HCT116 (cell line): Measurements from ENCODE around the gene MAPK8. TPM values are rescaled to one million over a fixed set of nuclear protein-coding genes. Genes with fewer than 3 reads are reported as not detected.

Source experiments
- ATAC-seq: fragments of 200-7000 bp; cut with Tn5 transposase; 2 replicates; pipeline ENCODE4 v1.9.1; 2020; ENCODE audit warnings: mild to moderate bottlenecking, moderate library complexity
- BruUV-seq: library from RNA; stranded (reverse); fragments of 400-500 nt; replicated peaks from 2 replicates; lab custom pipeline; 2021; lab: Mats Ljungman, UMichigan
- CTCF ChIA-PET: fragments of 300-600 bp; sonication (Branson Sonifier 250); formaldehyde crosslinking; loops from one replicate; lab custom pipeline; 2021; ENCODE audit warnings: antibody characterized with exemption; lab: Charles Lee
- POLR2A ChIA-PET: fragments of 300-600, 350-600 bp; sonication (Branson Sonifier 250); formaldehyde crosslinking; loops from one replicate; lab custom pipeline; 2021; ENCODE audit warnings: antibody characterized with exemption; lab: Charles Lee
- RAD21 ChIA-PET, 2 experiments: fragments of 300-600 bp; sonication (Branson Sonifier 250); formaldehyde crosslinking; loops; one replicate each; lab custom pipeline; 2023; ENCODE audit warnings: low total read pairs in 2 of 2; ENCODE audit not compliant: uncharacterized antibody in 2 of 2, unreplicated experiment in 2 of 2, low non-redundant PET in 1 of 2; lab: Charles Lee
- DNase-seq: peaks from one replicate; pipeline ENCODE4 v3.0.0-alpha.2; 2010; ENCODE audit warnings: low read depth, low spot score
- H2AFZ ChIP-seq: fragments of 200-600 bp; shearing (Covaris generic), sonication (generic); 2 replicates; pipeline ENCODE4 v1.6.1; 2017; ENCODE audit warnings: low read depth, mixed run types, mixed read lengths, antibody characterized with exemption, low read length; ENCODE audit not compliant: poor library complexity, severe bottlenecking
- H3K27ac ChIP-seq: 2 replicates; pipeline ENCODE4 v1.5.1; 2012; ENCODE audit warnings: low read depth, low read length
- H3K27me3 ChIP-seq: fragments of 200-600 bp; sonication (generic); 2 replicates; pipeline ENCODE4 v1.6.1; 2016; ENCODE audit warnings: mixed run types, low read length, mixed read lengths; ENCODE audit not compliant: insufficient read depth
- H3K36me3 ChIP-seq, 2 experiments: fragments of 200-500 bp in 1 of 2; fragments of 200-600 bp in 1 of 2; sonication (Bioruptor generic) in 1 of 2; sonication (generic) in 1 of 2; 2 replicates each; pipeline versions ENCODE4 v1.5.1 to v1.6.1; 2014 to 2016; ENCODE audit warnings: low read length in 2 of 2, inconsistent platforms in 1 of 2, mixed read lengths in 1 of 2, mixed run types in 1 of 2; ENCODE audit not compliant: insufficient read depth in 2 of 2, control insufficient read depth in 1 of 2
- H3K4me1 ChIP-seq, 2 experiments: fragments of 200-600 bp in 1 of 2; sonication (generic) in 1 of 2; 2 replicates each; pipeline versions ENCODE4 v1.5.1 to v1.6.1; 2012 to 2017; ENCODE audit warnings: low read length in 2 of 2, inconsistent platforms in 1 of 2, mild to moderate bottlenecking in 1 of 2, mixed read lengths in 1 of 2, mixed run types in 1 of 2, moderate library complexity in 1 of 2; ENCODE audit not compliant: insufficient read depth in 2 of 2, control insufficient read depth in 1 of 2
- H3K4me2 ChIP-seq: fragments of 200-600 bp; sonication (generic); 2 replicates; pipeline ENCODE4 v1.6.1; 2017; ENCODE audit warnings: mixed run types, low read length, mixed read lengths
- H3K4me3 ChIP-seq, 2 experiments: fragments of 200-600 bp in 1 of 2; sonication (generic) in 1 of 2; replicated peaks in 1 of 2; 2 replicates each; pipeline ENCODE4 v1.5.1; 2011 to 2016; ENCODE audit warnings: low read length in 2 of 2, control low read depth in 1 of 2, low read depth in 1 of 2, mild to moderate bottlenecking in 1 of 2, mixed read lengths in 1 of 2, mixed run types in 1 of 2
- H3K79me2 ChIP-seq: fragments of 200-600 bp; sonication (generic); 2 replicates; pipeline ENCODE4 v1.6.1; 2017; ENCODE audit warnings: mild to moderate bottlenecking, mixed run types, low read length, moderate library complexity, mixed read lengths; ENCODE audit not compliant: insufficient read depth
- H3K9ac ChIP-seq: fragments of 200-600 bp; sonication (generic); 2 replicates; pipeline ENCODE4 v1.6.1; 2016; ENCODE audit warnings: low read length, mixed read lengths
- H3K9me2 ChIP-seq: fragments of 200-600 bp; sonication (generic), shearing (Covaris generic); 2 replicates; pipeline ENCODE4 v1.6.1; 2017; ENCODE audit warnings: mixed run types, mild to moderate bottlenecking, moderate library complexity; ENCODE audit not compliant: insufficient read depth
- H3K9me3 ChIP-seq, 2 experiments: fragments of 200-500 bp in 1 of 2; fragments of 200-600 bp in 1 of 2; sonication (Bioruptor generic) in 1 of 2; sonication (generic) in 1 of 2; 2 replicates each; pipeline ENCODE4 v1.6.1; 2014 to 2017; ENCODE audit warnings: low read length in 2 of 2, mixed read lengths in 2 of 2, inconsistent platforms in 1 of 2, low read depth in 1 of 2, mild to moderate bottlenecking in 1 of 2, mixed run types in 1 of 2, moderate library complexity in 1 of 2; ENCODE audit not compliant: control insufficient read depth in 1 of 2, insufficient read depth in 1 of 2
- H4K20me1 ChIP-seq: fragments of 200-600 bp; sonication (generic), shearing (Covaris generic); 2 replicates; pipeline ENCODE4 v1.6.1; 2017; ENCODE audit warnings: mixed run types, mild to moderate bottlenecking, moderate library complexity; ENCODE audit not compliant: insufficient read depth
- ATF3 ChIP-seq: IDR thresholded peaks from 2 replicates; pipeline ENCODE4 v1.6.1; 2012
- CBX3 ChIP-seq: IDR thresholded peaks from 2 replicates; pipeline ENCODE4 v1.6.1; 2012; ENCODE audit warnings: low read depth
- CEBPB ChIP-seq: IDR thresholded peaks from 2 replicates; pipeline ENCODE4 v1.6.1; 2012; ENCODE audit warnings: low read depth
- EGR1 ChIP-seq: IDR thresholded peaks from 2 replicates; pipeline ENCODE4 v1.6.1; 2012; ENCODE audit warnings: low read depth
- EZH2 ChIP-seq: fragments of 200-600 bp; sonication (generic); IDR thresholded peaks from 2 replicates; pipeline ENCODE4 v1.6.1; 2017; ENCODE audit warnings: antibody characterized with exemption, mixed run types
- FOSL1 ChIP-seq: IDR thresholded peaks from 2 replicates; pipeline ENCODE4 v1.6.1; 2012; ENCODE audit warnings: low read depth
- POLR2AphosphoS5 ChIP-seq: IDR thresholded peaks from 2 replicates; pipeline ENCODE4 v1.6.1; 2011; ENCODE audit warnings: mild to moderate bottlenecking, low read depth, low read length, moderate library complexity
- RAD21 ChIP-seq: IDR thresholded peaks from 2 replicates; pipeline ENCODE4 v1.6.1; 2012; ENCODE audit warnings: low read depth, mild to moderate bottlenecking
- REST ChIP-seq: IDR thresholded peaks from 2 replicates; pipeline ENCODE4 v1.6.1; 2012; ENCODE audit warnings: low read depth
- SRF ChIP-seq: IDR thresholded peaks from 2 replicates; pipeline ENCODE4 v1.6.1; 2012; ENCODE audit warnings: low read depth
- TCF7L2 ChIP-seq: IDR thresholded peaks from 2 replicates; pipeline ENCODE4 v1.7.0; 2011; ENCODE audit warnings: borderline replicate concordance, inconsistent platforms; ENCODE audit not compliant: insufficient read depth, insufficient read length; ENCODE audit errors: extremely low read depth
- ZBTB33 ChIP-seq: IDR thresholded peaks from 2 replicates; pipeline ENCODE4 v1.6.1; 2011; ENCODE audit warnings: mild to moderate bottlenecking, low read length, moderate library complexity; ENCODE audit not compliant: insufficient replicate concordance; ENCODE audit errors: extremely low read depth
- ZFX ChIP-seq: fragments of 450-650 bp; IDR thresholded peaks from 2 replicates; pipeline ENCODE4 v1.6.1; 2017
- ZNF274 ChIP-seq: fragments of 200-500 bp; sonication (Bioruptor generic); IDR thresholded peaks from 2 replicates; pipeline ENCODE4 v1.6.1; 2014; ENCODE audit warnings: mild to moderate bottlenecking, low read depth, low read length, inconsistent platforms
- intact Hi-C: fragments of 100-400 bp; cut with micrococcal nuclease; formaldehyde crosslinking; loops from 2 replicates; pipeline ENCODE4 v1.10.0; 2022
- total RNA-seq: library from RNA; stranded (reverse); gene quantifications from one replicate; pipeline ENCODE4 v1.2.1, GENCODE V29; 2021; ENCODE audit not compliant: unreplicated experiment

Gene MAPK8
- total RNA-seq, 1 experiment from 2014 or later = 71.0 TPM

- Histone ChIP-seq H3K9me2 (no peaks in the 10 kb centered on the region), H3K9ac (no peak overlapping the region), H3K9me3 (no peaks in the 10 kb centered on the region), H3K79me2 (no peaks in the 10 kb centered on the region), H3K4me2 (no peak overlapping the region), H3K4me3 (no peak overlapping the region), H3K4me1 (no peaks in the 10 kb centered on the region), H3K27ac (no peak overlapping the region), H2AFZ (no peak overlapping the region), H3K36me3 (no peaks in the 10 kb centered on the region), H4K20me1 (no peaks in the 10 kb centered on the region), H3K27me3 (no peaks in the 10 kb centered on the region)
- intact Hi-C loops = no loop called here
- BruUV-seq = no TSS peak
- DNase-seq = no peak
- TF ChIP-seq FOSL1 = no peak
- no peak for TF ChIP-seq ZFX
- no peak for TF ChIP-seq TCF7L2
- no peak for TF ChIP-seq REST
- no peak for TF ChIP-seq EGR1
- no peak for TF ChIP-seq SRF
- TF ChIP-seq POLR2AphosphoS5 = no peak
- no peak for TF ChIP-seq ZBTB33
- TF ChIP-seq RAD21 = no peak
- no peak for TF ChIP-seq ZNF274
- TF ChIP-seq ATF3 = no peak
- no peak for TF ChIP-seq CEBPB
- TF ChIP-seq CBX3 = no peak
- TF ChIP-seq EZH2 = no peak
- RAD21 ChIA-PET = no interaction called here
- POLR2A ChIA-PET = no interaction called here
- CTCF ChIA-PET = no interaction called here
- ATAC-seq = no peak
Observed at GRCh38 chr10:48442809-48443177, 136.3 kb downstream of the MAPK8 start.
